GM23338 (cell line): Measurements from ENCODE around the gene PDE3A.

Experiments used
- CREB1 ChIP-seq: fragments of 250-450 bp; sonication (Bioruptor Pico); IDR thresholded peaks from 2 replicates; pipeline ENCODE4 v1.5.0; 2020; ENCODE audit warnings: low read depth, mild to moderate bottlenecking, moderate library complexity
- ETS1 ChIP-seq: IDR thresholded peaks from 2 replicates; pipeline ENCODE4 v1.6.1; 2016; ENCODE audit warnings: antibody characterized with exemption
- EZH2 ChIP-seq: fragments of 200-600 bp; sonication (generic); IDR thresholded peaks from one replicate; pipeline ENCODE4 v1.8.0; 2017; ENCODE audit warnings: antibody characterized with exemption, mild to moderate bottlenecking, low read depth; ENCODE audit not compliant: unreplicated experiment
- EZH2phosphoT487 ChIP-seq: fragments of 200-600 bp; sonication (generic); IDR thresholded peaks from one replicate; pipeline ENCODE4 v1.8.1; 2018; ENCODE audit warnings: antibody characterized with exemption; ENCODE audit not compliant: unreplicated experiment
- JUNB ChIP-seq: IDR thresholded peaks from one replicate; pipeline ENCODE4 v1.6.1; 2016; ENCODE audit warnings: antibody characterized with exemption; ENCODE audit not compliant: unreplicated experiment
- NANOG ChIP-seq: IDR thresholded peaks from 2 replicates; pipeline ENCODE4 v1.6.1; 2016; ENCODE audit warnings: antibody characterized with exemption, borderline replicate concordance
- POLR2AphosphoS5 ChIP-seq: IDR thresholded peaks from 2 replicates; pipeline ENCODE4 v1.6.1; 2016; ENCODE audit warnings: antibody characterized with exemption, low read depth
- STAT1 ChIP-seq: IDR thresholded peaks from one replicate; pipeline ENCODE4 v1.6.1; 2016; ENCODE audit warnings: antibody characterized with exemption; ENCODE audit not compliant: unreplicated experiment
- ZNF114 ChIP-seq: fragments of 250-450 bp; sonication (Bioruptor Pico); IDR thresholded peaks from 2 replicates; pipeline ENCODE4 v1.5.0; 2020; ENCODE audit warnings: mild to moderate bottlenecking, moderate library complexity
- ZNF331 ChIP-seq: fragments of 250-450 bp; sonication (Bioruptor Pico); IDR thresholded peaks from 2 replicates; pipeline ENCODE4 v1.5.0; 2020; ENCODE audit warnings: low read depth, mild to moderate bottlenecking, moderate library complexity
- TF ChIP-seq, protein P1 (sequence below), 2 experiments: fragments of 200-600 bp in 1 of 2; sonication (generic) in 1 of 2; conservative IDR thresholded peaks; 2 replicates each; pipeline versions ENCODE4 v1.5.1 to v1.6.1; 2016 to 2017; ENCODE audit warnings: antibody characterized with exemption in 2 of 2, low read depth in 2 of 2, mild to moderate bottlenecking in 2 of 2, moderate library complexity in 1 of 2
- TF ChIP-seq, protein P2 (sequence below): IDR thresholded peaks from one replicate; pipeline ENCODE4 v1.6.1; 2018; ENCODE audit warnings: antibody characterized with exemption; ENCODE audit not compliant: unreplicated experiment

DNA sequence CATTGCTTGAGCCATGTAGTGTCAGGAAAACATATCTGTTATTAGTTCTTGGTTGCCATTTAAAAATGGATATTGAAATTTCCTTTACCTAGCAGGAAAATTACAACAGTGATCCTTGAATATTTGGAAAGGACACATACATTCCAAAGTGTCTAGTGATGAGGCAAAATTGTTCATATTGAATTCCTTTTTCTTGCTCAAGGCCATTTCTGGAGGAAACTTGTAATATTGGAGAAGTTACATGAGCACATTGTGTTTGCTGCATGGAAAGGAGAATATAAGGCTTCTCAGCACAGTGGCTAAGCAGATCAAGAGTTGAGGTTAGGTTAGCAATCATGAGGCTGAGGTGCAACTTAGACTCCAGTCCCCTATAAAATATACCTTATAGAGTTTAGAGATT lies 121.9 kb downstream of the PDE3A start:
- TF ChIP-seq, protein P1, sequence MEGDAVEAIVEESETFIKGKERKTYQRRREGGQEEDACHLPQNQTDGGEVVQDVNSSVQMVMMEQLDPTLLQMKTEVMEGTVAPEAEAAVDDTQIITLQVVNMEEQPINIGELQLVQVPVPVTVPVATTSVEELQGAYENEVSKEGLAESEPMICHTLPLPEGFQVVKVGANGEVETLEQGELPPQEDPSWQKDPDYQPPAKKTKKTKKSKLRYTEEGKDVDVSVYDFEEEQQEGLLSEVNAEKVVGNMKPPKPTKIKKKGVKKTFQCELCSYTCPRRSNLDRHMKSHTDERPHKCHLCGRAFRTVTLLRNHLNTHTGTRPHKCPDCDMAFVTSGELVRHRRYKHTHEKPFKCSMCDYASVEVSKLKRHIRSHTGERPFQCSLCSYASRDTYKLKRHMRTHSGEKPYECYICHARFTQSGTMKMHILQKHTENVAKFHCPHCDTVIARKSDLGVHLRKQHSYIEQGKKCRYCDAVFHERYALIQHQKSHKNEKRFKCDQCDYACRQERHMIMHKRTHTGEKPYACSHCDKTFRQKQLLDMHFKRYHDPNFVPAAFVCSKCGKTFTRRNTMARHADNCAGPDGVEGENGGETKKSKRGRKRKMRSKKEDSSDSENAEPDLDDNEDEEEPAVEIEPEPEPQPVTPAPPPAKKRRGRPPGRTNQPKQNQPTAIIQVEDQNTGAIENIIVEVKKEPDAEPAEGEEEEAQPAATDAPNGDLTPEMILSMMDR (conservative IDR thresholded peaks at IDR 0.05; ENCODE audit: low read depth in 2 of 2), result no peak
- TF ChIP-seq JUNB, result no peak
- no peak for TF ChIP-seq POLR2AphosphoS5
- TF ChIP-seq, protein P2, sequence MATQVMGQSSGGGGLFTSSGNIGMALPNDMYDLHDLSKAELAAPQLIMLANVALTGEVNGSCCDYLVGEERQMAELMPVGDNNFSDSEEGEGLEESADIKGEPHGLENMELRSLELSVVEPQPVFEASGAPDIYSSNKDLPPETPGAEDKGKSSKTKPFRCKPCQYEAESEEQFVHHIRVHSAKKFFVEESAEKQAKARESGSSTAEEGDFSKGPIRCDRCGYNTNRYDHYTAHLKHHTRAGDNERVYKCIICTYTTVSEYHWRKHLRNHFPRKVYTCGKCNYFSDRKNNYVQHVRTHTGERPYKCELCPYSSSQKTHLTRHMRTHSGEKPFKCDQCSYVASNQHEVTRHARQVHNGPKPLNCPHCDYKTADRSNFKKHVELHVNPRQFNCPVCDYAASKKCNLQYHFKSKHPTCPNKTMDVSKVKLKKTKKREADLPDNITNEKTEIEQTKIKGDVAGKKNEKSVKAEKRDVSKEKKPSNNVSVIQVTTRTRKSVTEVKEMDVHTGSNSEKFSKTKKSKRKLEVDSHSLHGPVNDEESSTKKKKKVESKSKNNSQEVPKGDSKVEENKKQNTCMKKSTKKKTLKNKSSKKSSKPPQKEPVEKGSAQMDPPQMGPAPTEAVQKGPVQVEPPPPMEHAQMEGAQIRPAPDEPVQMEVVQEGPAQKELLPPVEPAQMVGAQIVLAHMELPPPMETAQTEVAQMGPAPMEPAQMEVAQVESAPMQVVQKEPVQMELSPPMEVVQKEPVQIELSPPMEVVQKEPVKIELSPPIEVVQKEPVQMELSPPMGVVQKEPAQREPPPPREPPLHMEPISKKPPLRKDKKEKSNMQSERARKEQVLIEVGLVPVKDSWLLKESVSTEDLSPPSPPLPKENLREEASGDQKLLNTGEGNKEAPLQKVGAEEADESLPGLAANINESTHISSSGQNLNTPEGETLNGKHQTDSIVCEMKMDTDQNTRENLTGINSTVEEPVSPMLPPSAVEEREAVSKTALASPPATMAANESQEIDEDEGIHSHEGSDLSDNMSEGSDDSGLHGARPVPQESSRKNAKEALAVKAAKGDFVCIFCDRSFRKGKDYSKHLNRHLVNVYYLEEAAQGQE, result no peak
- TF ChIP-seq EZH2phosphoT487, result no peak
- TF ChIP-seq ETS1, result no peak
- no peak for TF ChIP-seq EZH2
- TF ChIP-seq ZNF114 (CRISPR knock-in tag), result no peak
- no peak for TF ChIP-seq CREB1 (CRISPR knock-in tag)
- TF ChIP-seq NANOG, result no peak
- TF ChIP-seq ZNF331 (CRISPR knock-in tag), result no peak
- no peak for TF ChIP-seq STAT1
